ENCODE data around the gene TSPAN14. TPM values are rescaled to one million over a fixed set of nuclear protein-coding genes. Genes with fewer than 3 reads are reported as not detected.

Gene TSPAN14
- total RNA-seq, 2 experiments from 2014 or later: 17.0 to 33.4 TPM

DNA sequence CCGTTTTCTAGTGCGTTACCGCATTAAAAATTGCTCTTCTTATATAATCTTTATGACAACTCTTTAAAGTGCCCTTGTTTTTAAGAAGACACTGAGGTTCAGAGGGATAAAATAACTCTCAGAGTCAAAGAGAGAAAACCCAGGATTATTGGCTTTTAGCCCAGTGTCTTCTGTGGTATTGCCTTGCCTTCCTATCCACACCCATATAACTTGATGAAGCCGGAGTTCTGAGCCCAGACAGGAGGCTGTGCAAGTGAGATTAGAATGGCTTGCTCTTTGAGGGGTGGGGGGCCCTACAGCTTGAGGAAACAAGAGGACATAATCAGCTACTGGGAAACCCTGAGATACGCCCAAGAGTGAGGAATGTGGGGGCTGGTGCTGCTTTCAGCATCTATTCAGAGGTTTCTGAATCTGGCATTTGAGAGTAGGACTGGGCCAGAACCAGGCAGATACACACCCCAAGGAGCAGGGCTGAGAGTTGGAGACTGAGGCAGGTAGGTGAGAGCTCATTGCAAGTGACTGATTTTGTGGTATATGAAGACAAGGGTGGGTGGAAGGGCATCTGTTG, 43.4 kb upstream of the TSPAN14 start:
- no peak overlapping the region for H3K4me2 ChIP-seq (ENCODE audit: low read length)
- no peaks in the 10 kb centered on the region for H3K9me3 ChIP-seq (ENCODE audit: low read length)
- no peaks in the 10 kb centered on the region for H3K79me2 ChIP-seq (ENCODE audit: insufficient read depth, low read depth, low read length)
- no peak for TF ChIP-seq EZH2phosphoT487 (IDR thresholded peaks at IDR 0.05; ENCODE audit: borderline replicate concordance, low read depth, low read length)
- TF ChIP-seq, protein P1, sequence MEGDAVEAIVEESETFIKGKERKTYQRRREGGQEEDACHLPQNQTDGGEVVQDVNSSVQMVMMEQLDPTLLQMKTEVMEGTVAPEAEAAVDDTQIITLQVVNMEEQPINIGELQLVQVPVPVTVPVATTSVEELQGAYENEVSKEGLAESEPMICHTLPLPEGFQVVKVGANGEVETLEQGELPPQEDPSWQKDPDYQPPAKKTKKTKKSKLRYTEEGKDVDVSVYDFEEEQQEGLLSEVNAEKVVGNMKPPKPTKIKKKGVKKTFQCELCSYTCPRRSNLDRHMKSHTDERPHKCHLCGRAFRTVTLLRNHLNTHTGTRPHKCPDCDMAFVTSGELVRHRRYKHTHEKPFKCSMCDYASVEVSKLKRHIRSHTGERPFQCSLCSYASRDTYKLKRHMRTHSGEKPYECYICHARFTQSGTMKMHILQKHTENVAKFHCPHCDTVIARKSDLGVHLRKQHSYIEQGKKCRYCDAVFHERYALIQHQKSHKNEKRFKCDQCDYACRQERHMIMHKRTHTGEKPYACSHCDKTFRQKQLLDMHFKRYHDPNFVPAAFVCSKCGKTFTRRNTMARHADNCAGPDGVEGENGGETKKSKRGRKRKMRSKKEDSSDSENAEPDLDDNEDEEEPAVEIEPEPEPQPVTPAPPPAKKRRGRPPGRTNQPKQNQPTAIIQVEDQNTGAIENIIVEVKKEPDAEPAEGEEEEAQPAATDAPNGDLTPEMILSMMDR (conservative IDR thresholded peaks at IDR 0.05; ENCODE audit: low read length): no peak
- POLR2A ChIA-PET: no interaction called here
- H4K20me1 ChIP-seq (ENCODE audit: insufficient read depth, low read length): no peaks in the 10 kb centered on the region
- H3K4me3 ChIP-seq (ENCODE audit: low read depth, low read length, poor library complexity, severe bottlenecking): no peak overlapping the region
- no peaks in the 10 kb centered on the region for H3K4me1 ChIP-seq (ENCODE audit: insufficient read depth, low read length, poor library complexity, severe bottlenecking)
- H3K9me2 ChIP-seq (ENCODE audit: insufficient read depth, low read length): no peaks in the 10 kb centered on the region
- no peak overlapping the region for H3K27ac ChIP-seq (ENCODE audit: low read depth, low read length, poor library complexity, severe bottlenecking)
- DNase-seq (ENCODE audit: low spot score): no peak
- intact Hi-C loops (cut with micrococcal nuclease; ENCODE audit: unreplicated experiment): no loop called here
- CTCF ChIA-PET (ENCODE audit: unreplicated experiment): no interaction called here
- BruUV-seq (replicated peaks): no TSS peak
- no peaks in the 10 kb centered on the region for H3K36me3 ChIP-seq (ENCODE audit: insufficient read depth, low read length)
- H2AFZ ChIP-seq (ENCODE audit: low read length): no peak overlapping the region

DNA sequence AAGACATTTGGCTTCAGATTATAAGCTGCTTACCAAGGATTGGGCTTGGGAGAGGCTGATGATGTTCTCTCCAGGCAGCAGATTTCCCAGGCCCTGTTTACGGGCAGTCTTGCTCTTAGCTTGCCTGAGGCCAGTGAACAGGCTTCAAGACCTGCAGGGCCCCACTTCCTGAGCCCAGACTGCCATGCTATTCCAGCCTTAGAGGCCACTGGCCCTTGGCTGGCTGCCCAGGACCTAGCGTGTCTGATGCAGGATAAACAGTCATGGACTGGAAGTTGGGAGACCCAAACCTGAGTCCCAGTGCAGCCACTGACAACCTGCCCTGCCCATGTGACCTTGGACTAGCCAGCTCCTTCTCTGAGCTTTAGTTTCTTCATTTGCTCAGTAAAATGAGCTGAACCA, 42.8 kb upstream of the TSPAN14 start:
- Histone ChIP-seq H3K9me3 (ENCODE audit: low read length) (no peaks in the 10 kb centered on the region), H3K27ac (ENCODE audit: low read depth, low read length, poor library complexity, severe bottlenecking) (no peak overlapping the region), H2AFZ (ENCODE audit: low read length) (no peak overlapping the region), H3K36me3 (ENCODE audit: insufficient read depth, low read length) (no peaks in the 10 kb centered on the region), H3K9me2 (ENCODE audit: insufficient read depth, low read length) (no peaks in the 10 kb centered on the region), H3K4me2 (ENCODE audit: low read length) (no peak overlapping the region), H3K4me3 (ENCODE audit: low read depth, low read length, poor library complexity, severe bottlenecking) (no peak overlapping the region), H3K4me1 (ENCODE audit: insufficient read depth, low read length, poor library complexity, severe bottlenecking) (no peaks in the 10 kb centered on the region), H3K79me2 (ENCODE audit: insufficient read depth, low read depth, low read length) (no peaks in the 10 kb centered on the region), H4K20me1 (ENCODE audit: insufficient read depth, low read length) (no peaks in the 10 kb centered on the region)
- POLR2A ChIA-PET: interaction anchor here (1.8 kb wide), 1 partner anchor 11 kb away, joined by 4 read pairs; no protein-coding TSS in a partner anchor
- no peak for DNase-seq (ENCODE audit: low spot score)
- intact Hi-C loops (cut with micrococcal nuclease; ENCODE audit: unreplicated experiment): no loop called here
- BruUV-seq (replicated peaks): no TSS peak
- TF ChIP-seq, protein P1 (conservative IDR thresholded peaks at IDR 0.05; ENCODE audit: low read length): no peak
- TF ChIP-seq EZH2phosphoT487 (IDR thresholded peaks at IDR 0.05; ENCODE audit: borderline replicate concordance, low read depth, low read length): no peak
- CTCF ChIA-PET (ENCODE audit: unreplicated experiment): no interaction called here

DNA sequence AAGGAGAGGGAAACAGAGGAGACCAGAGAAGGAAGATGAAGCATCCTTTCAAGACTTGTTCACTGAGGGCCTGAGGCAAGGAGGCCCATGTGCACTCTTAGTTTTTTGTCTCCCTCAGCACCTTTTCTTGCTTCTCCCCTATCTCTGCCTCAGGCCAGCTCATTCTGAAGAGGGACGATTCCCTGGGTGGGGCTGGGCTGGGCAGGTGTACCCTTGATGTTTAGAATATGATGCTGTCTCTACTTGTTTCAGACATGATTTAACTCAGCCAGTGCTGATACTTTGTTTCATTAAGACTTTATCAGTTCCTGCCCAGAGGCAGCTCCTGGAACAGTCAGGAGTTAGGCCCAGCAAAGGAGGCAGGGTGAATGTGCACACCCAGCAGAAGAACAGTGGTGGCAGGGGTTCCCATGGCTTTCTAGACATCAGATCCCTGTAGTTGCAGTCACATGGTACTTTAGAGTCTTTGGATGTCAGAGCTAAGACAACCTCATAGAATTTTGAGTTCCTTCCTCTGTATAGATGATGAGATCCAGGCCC, 42.4 kb upstream of the TSPAN14 start:
- Histone ChIP-seq H2AFZ (ENCODE audit: low read length) (no peak overlapping the region), H3K4me1 (ENCODE audit: insufficient read depth, low read length, poor library complexity, severe bottlenecking) (no peaks in the 10 kb centered on the region), H3K79me2 (ENCODE audit: insufficient read depth, low read depth, low read length) (no peaks in the 10 kb centered on the region), H3K9me3 (ENCODE audit: low read length) (no peaks in the 10 kb centered on the region), H4K20me1 (ENCODE audit: insufficient read depth, low read length) (no peaks in the 10 kb centered on the region), H3K36me3 (ENCODE audit: insufficient read depth, low read length) (no peaks in the 10 kb centered on the region), H3K27ac (ENCODE audit: low read depth, low read length, poor library complexity, severe bottlenecking) (no peak overlapping the region), H3K4me3 (ENCODE audit: low read depth, low read length, poor library complexity, severe bottlenecking) (no peak overlapping the region), H3K9me2 (ENCODE audit: insufficient read depth, low read length) (no peaks in the 10 kb centered on the region), H3K4me2 (ENCODE audit: low read length) (no peak overlapping the region)
- CTCF ChIA-PET (ENCODE audit: unreplicated experiment): no interaction called here
- TF ChIP-seq EZH2phosphoT487 (IDR thresholded peaks at IDR 0.05; ENCODE audit: borderline replicate concordance, low read depth, low read length): no peak
- BruUV-seq (replicated peaks): no TSS peak
- no peak for DNase-seq (ENCODE audit: low spot score)
- intact Hi-C loops (cut with micrococcal nuclease; ENCODE audit: unreplicated experiment): no loop called here
- POLR2A ChIA-PET: interaction anchor here (1.8 kb wide), 1 partner anchor 11 kb away, joined by 4 read pairs; no protein-coding TSS in a partner anchor
